ENCODE measurements around the gene DNAAF3.

DNAAF3 gene

DNA sequence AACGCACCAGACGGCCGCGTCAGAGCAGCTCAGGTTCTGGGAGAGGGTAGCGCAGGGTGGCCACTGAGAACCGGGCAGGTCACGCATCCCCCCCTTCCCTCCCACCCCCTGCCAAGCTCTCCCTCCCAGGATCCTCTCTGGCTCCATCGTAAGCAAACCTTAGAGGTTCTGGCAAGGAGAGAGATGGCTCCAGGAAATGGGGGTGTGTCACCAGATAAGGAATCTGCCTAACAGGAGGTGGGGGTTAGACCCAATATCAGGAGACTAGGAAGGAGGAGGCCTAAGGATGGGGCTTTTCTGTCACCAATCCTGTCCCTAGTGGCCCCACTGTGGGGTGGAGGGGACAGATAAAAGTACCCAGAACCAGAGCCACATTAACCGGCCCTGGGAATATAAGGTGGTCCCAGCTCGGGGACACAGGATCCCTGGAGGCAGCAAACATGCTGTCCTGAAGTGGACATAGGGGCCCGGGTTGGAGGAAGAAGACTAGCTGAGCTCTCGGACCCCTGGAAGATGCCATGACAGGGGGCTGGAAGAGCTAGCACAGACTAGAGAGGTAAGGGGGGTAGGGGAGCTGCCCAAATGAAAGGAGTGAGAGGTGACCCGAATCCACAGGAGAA, 50.9 kb downstream of the DNAAF3 start:
- DNase-seq = no peak

DNA sequence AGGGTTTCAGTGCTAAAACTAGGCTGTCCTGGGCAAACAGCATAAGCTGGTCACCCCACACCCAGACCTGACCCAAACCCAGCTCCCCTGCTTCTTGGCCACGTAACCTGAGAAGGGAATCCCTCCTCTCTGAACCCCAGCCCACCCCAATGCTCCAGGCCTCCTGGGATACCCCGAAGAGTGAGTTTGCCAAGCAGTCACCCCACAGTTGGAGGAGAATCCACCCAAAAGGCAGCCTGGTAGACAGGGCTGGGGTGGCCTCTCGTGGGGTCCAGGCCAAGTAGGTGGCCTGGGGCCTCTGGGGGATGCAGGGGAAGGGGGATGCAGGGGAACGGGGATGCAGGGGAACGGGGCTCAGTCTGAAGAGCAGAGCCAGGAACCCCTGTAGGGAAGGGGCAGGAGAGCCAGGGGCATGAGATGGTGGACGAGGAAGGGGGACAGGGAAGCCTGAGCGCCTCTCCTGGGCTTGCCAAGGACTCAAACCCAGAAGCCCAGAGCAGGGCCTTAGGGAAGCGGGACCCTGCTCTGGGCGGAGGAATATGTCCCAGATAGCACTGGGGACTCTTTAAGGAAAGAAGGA, 51.8 kb downstream of the DNAAF3 start:
- DNase-seq = no peak

DNA sequence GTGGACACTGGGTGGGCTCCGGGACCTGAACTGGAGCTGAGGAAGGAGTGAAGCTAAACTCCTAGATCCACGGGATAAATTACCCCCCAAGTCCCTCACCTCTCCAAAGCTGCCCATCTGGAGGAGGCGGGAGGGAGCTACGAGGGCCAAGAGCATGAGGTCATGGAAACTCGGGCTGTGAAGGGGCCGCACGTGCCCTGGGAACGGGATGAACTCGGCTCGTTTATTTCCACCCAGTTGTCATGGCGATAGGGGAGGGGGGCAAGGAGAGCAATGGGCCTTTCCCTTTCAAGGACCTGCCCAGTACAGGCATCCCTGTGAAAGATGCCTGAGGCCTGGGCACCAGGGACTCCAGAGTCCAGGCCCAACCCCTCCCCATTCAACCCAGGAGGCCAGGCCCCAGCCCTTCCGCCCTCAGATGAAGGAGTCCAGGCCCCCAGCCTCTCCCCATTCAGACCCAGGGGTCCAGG, 52.8 kb downstream of the DNAAF3 start:
- no peak for DNase-seq

DNA sequence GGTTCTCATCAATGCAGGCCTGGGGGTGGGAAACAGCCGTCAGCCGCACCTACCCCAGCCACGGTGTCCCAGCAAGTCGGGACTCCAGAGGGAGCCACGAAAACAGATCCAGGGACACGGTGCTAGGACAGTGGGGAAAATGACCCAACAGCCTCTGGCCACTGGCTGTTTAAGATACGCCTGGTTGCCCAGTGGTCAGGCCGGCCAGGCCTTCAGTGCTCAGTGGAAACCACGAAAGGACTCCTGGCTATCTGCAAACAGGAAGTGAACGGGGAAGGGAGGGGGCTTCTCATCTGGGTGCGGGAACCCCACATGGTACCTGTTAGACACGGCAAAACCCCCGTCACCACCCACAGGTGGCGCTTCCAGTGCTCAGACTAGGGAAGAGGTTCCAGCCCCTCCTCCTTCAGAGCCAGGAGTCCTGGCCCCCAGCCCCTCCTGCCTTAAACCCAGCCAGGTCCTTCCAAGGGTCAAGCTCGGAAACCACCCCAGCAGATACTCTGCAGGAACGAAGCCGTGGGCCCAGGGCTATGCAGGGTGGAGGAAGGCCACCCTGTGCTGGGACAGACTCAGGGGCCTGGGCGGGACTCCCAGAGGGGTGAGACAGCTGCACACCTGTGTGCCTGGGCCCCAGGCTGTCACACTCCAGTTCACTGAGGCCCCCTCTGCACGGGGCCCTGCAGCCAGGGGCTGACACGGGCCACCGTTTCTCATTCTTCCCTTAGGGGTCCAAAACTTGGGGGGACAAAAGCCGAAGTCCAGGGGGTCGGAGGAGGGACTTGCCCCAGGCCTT, 53.4 kb downstream of the DNAAF3 start:
- no peak for DNase-seq

DNA sequence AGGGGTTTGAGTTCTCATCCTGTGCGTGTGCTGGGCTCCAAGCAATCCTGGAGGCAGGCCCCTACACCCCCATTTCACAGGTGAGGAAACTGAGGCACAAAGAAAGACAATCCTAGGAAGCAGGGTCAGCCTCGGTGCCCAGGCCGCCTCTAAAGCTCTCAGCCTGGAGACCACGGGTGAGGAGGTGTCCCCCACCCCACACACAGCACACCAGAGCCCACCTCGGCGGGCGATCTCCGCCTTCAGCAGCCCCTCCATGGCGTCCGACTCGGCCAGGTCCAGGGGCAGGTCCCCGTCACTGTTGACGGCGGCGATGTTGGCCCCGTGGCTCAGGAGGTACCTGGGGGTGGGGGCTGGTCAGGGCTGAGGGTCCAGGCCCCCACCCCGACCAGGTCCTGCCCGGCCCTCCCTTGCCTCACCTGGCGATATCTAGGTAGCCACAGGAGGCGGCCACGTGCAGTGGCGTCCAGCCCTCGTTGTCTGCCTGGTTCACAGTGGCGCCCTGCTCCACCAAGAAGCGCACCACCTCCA, 54.1 kb downstream of the DNAAF3 start:
- no peak for DNase-seq

DNA sequence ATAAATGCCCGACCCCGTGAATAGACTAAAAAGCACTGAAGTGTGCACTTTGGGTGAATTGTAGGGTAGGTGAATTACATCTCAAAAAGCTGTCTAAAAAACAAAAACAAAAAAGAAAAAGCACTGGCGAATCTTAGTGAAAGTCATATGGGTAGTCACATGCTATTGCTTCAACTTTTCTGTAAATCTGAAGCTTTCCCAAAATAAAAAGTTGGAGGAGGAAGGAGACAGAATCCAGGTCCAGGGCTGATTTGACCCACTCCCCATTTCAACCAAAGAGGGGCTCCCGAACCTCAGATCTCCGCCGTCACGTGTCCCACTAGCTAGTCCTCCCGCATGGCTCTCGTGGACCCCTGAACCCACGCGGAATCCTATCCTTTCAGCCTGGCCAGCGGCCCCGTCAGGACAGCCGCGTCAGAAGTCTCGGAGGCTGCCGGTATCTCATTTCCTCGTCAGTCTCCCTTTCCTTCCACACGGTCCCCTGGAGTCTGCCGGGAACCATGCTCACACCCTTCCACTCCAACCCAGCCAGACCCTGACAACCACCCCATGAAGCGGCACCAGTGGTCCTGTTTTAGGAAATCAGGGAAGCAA, 55.1 kb downstream of the DNAAF3 start:
- DNase-seq = no peak

DNA sequence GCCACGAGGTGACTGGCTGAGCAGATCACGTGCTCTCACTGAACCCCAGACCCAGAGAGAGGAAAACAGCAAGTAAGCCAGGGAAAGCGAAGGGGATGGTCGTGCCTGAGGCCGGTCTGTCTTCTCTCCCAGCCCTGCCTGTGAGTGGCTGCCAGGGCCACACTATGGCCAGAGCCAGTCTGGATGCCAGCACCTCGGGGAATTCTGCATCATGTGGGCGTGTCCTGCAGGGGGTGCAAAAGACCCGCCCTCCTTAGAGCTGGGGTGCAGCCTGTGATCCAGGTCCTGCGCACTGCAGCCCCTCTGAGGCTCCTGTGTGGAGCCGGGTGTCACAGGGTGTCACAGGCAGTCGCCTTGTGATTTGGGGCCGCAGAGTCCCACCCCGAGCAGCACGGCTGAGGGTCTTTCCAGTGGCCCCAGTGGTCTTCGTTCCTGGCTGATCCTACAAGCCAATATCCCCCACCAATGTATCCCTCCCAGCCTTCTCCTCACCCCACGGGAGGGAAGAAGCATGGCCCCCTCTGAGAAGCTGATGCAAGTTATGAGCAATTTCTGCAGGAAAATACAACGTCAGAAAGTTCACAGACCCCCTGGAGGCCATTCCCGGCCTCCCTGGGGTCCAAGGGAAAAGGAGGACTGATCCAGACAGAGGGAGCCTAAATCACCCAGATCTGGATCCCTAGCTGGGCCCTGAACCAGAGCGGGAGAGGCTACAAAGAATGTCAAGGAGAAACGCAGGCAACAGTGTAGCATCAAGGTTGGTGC, 56.7 kb downstream of the DNAAF3 start:
- DNase-seq = no peak

Data from activated CD4-positive, alpha-beta T cell treated with anti-CD3 and anti-CD28 coated beads for 1 hour (primary cell).